ENCODE results near the gene C19orf33. TPM values are rescaled to one million over a fixed set of nuclear protein-coding genes. Genes with fewer than 3 reads are reported as not detected.

C19orf33 gene
- total RNA-seq: not detected

GRCh38 chr19:38303517-38304351, at the start of gene C19orf33:
Gene C19orf33 (plus strand): TSS chr19:38304251. CDS start chr19:38304262, 11 bp downstream.

DNA sequence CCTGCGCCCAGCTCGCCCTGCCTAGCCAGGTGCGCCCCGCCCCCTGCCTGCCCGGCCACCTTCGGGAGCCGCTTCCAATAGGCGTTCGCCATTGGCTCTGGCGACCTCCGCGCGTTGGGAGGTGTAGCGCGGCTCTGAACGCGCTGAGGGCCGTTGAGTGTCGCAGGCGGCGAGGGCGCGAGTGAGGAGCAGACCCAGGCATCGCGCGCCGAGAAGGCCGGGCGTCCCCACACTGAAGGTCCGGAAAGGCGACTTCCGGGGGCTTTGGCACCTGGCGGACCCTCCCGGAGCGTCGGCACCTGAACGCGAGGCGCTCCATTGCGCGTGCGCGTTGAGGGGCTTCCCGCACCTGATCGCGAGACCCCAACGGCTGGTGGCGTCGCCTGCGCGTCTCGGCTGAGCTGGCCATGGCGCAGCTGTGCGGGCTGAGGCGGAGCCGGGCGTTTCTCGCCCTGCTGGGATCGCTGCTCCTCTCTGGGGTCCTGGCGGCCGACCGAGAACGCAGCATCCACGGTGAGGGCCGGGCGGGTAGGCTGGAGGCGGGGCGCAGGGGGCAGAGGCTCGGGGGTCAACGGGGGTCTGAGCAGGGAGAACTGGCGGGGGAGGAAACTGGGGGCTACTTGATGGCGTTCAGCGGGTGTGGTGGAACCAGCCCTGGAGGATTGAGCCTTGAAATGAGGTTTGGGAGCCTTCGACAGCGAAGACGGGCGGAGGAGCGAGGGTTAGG, 39.4 kb upstream of the C19orf33 start, which contains the start of gene SPINT2:
Gene SPINT2 (plus strand): TSS at position 88 of the 727 bp plus-strand sequence. CDS start 320 bp downstream, at position 408.

GRCh38 chr19:38315657-38316476, 11.8 kb downstream of the C19orf33 start, which contains the start of gene YIF1B:
Gene YIF1B (minus strand): TSS chr19:38315947. CDS start chr19:38315917, 30 bp downstream.

DNA sequence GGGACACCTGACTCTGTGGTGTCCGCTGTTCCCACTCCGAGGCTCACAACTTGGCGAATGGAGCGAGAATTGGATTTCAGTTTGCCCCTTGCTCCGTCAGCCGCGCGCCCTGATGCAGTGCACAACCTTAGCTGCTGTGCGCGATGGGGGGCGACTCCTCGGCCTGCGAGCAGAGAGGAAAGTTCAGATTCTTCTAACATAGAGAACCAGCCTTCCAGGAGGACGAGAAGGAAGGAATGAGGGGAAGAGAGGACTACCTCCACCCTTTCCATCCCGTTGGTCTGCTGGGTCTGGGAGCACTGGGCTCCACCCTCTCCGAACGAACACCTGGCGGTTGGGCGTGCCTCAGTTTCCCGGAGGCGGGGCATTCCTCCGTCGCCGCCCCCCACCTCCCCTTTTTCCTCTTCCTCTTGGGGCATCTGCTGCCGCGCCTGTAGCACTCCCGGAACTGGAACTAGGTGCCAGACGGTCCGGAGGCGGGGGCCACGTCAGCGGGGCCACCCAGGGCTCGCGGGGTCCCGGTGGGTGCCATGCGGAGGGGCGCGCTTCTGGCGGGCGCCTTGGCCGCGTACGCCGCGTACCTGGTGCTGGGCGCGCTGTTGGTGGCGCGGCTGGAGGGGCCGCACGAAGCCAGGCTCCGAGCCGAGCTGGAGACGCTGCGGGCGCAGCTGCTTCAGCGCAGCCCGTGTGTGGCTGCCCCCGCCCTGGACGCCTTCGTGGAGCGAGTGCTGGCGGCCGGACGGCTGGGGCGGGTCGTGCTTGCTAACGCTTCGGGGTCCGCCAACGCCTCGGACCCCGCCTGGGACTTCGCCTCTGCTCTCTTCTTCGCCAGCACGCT, 15.6 kb downstream of the C19orf33 start, which contains the start of gene KCNK6:
Gene KCNK6 (plus strand): TSS at position 425 of the 838 bp plus-strand sequence. CDS start 106 bp downstream, at position 531.

Small RNA genes within 50 kb of the gene (small RNA-seq; reads per million reads assigned to genes)
- gene RF00019: not detected

Other genes with a start within 250 kb of the C19orf33 start
- 43.8 TPM for gene DPF1, start 80.0 kb upstream of the C19orf33 start, total RNA-seq
- gene PPP1R14A, start 47.9 kb upstream of the C19orf33 start, total RNA-seq: not detected
- 183 TPM for gene SPINT2, start 39.7 kb upstream of the C19orf33 start, total RNA-seq
- 40.4 TPM for gene YIF1B, start 11.7 kb downstream of the C19orf33 start, total RNA-seq
- gene KCNK6, start 15.6 kb downstream of the C19orf33 start, total RNA-seq: 0.23 TPM
- gene CATSPERG, start 31.6 kb downstream of the C19orf33 start, total RNA-seq: 9.5 TPM
- 151 TPM for gene PSMD8, start 70.3 kb downstream of the C19orf33 start, total RNA-seq
- 1.2 TPM for gene GGN, start 83.8 kb downstream of the C19orf33 start, total RNA-seq
- 2.5 TPM for gene SPRED3, start 84.4 kb downstream of the C19orf33 start, total RNA-seq
- 19.1 TPM for gene FAM98C, start 98.8 kb downstream of the C19orf33 start, total RNA-seq
- gene RASGRP4, start 122.0 kb downstream of the C19orf33 start, total RNA-seq: 0.23 TPM
- gene RYR1, start 129.4 kb downstream of the C19orf33 start, total RNA-seq: 4.6 TPM